Embryonic facial prominence (tissue), 1 donor: ENCODE results near the gene DNPEP.

Experiments used
- DNase-seq: peaks from one replicate; pipeline ENCODE4 v3.0.0-alpha.2; 2016; ENCODE audit errors: extremely low spot score

The DNPEP gene

GRCh38 chr2:219362072-219362471, 25.6 kb downstream of the DNPEP start:
- no peak for DNase-seq

- DNase-seq: no peak
Observed at GRCh38 chr2:219358170-219359075, 29.3 kb downstream of the DNPEP start.

GRCh38 chr2:219356834-219357233, 30.9 kb downstream of the DNPEP start:
- DNase-seq: no peak

GRCh38 chr2:219354582-219354981, 33.1 kb downstream of the DNPEP start:
- no peak for DNase-seq

- DNase-seq: no peak
Observed at GRCh38 chr2:219353129-219353528, 34.6 kb downstream of the DNPEP start.

GRCh38 chr2:219352448-219353023, 35.2 kb downstream of the DNPEP start:
- DNase-seq: no peak

GRCh38 chr2:219350710-219351221, 36.9 kb downstream of the DNPEP start:
- DNase-seq: no peak

- DNase-seq: no peak
Observed at GRCh38 chr2:219350215-219350614, 37.5 kb downstream of the DNPEP start.

GRCh38 chr2:219344751-219345430, 42.8 kb downstream of the DNPEP start:
- DNase-seq: no peak

- DNase-seq: no peak
Observed at GRCh38 chr2:219335373-219335786, 52.3 kb downstream of the DNPEP start.

GRCh38 chr2:219334076-219334475, 53.6 kb downstream of the DNPEP start:
- no peak for DNase-seq

GRCh38 chr2:219332542-219332941, 55.2 kb downstream of the DNPEP start, which contains the start of gene RESP18:
Gene RESP18 (minus strand): TSS chr2:219332744.
- no peak for DNase-seq

- DNase-seq: no peak
Observed at GRCh38 chr2:219331560-219332213, 56.0 kb downstream of the DNPEP start.

GRCh38 chr2:219327719-219328118, 60.0 kb downstream of the DNPEP start:
- no peak for DNase-seq

GRCh38 chr2:219325657-219326315, 61.9 kb downstream of the DNPEP start:
- DNase-seq: no peak

GRCh38 chr2:219325136-219325535, 62.6 kb downstream of the DNPEP start:
- no peak for DNase-seq

- DNase-seq: no peak
Observed at GRCh38 chr2:219323434-219323833, 64.3 kb downstream of the DNPEP start.
